LNCaP clone FGC (cell line): ENCODE measurements around the gene TPO.

Experiments
- DNase-seq: peaks from one replicate; pipeline ENCODE4 v3.0.0-alpha.2; 2011; ENCODE audit warnings: low read depth
- H3K4me3 ChIP-seq: 2 replicates; pipeline ENCODE4 v1.5.1; 2011; ENCODE audit warnings: mild to moderate bottlenecking, low read depth, low read length, control low read depth
- CTCF ChIP-seq: IDR thresholded peaks from 2 replicates; pipeline ENCODE4 v1.5.1; 2012; ENCODE audit warnings: mild to moderate bottlenecking; ENCODE audit not compliant: control insufficient read depth, insufficient read depth; ENCODE audit errors: extremely low read depth

The TPO gene

GRCh38 chr2:1455466-1455865 lies 42.2 kb downstream of the TPO start:
- no peak overlapping the region for H3K4me3 ChIP-seq
- no peak for TF ChIP-seq CTCF
- DNase-seq = no peak

DNA sequence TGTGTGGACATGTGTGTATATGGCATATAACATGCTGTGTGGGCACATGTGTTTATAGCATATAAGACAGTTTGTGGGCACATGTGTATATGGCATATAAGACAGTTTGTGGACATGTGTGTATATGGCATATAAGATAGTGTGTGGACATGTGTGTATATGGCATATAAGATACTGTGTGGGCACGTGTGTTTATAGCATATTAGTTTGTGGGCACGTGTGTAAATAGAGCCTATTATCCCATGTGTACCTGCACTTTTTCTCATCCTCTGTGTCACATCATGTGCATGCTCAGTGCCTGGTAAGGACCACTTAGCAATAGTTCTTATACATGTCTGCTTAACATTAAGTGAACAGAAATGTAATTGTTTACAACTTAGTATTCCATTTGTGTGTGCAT lies 45.2 kb downstream of the TPO start:
- no peak overlapping the region for H3K4me3 ChIP-seq
- no peak for TF ChIP-seq CTCF
- no peak for DNase-seq

DNA sequence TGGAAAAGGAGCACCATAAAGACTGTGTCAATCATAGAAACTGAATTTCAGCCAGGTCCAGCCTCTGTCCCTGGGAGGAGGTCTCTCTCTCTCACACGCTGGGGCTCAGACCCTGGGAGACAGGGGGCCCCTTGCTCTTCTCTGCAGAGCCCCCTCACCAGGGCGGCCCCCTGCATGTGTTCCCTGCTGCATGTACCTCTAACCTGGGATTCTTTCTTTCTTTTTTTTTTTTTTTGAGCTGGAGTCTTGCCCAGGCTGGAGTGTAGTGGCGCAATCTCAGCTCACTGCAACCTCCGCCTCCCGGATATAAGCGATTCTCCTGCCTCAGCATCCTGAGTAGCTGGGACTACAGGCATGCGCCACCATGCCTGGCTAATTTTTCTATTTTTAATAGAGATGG lies 46.5 kb downstream of the TPO start:
- no peak for TF ChIP-seq CTCF
- no peak for DNase-seq
- no peak overlapping the region for H3K4me3 ChIP-seq

- no peak for TF ChIP-seq CTCF
- H3K4me3 ChIP-seq = no peak overlapping the region
- no peak for DNase-seq
Measured at GRCh38 chr2:1460851-1461418, 47.7 kb downstream of the TPO start.

DNA sequence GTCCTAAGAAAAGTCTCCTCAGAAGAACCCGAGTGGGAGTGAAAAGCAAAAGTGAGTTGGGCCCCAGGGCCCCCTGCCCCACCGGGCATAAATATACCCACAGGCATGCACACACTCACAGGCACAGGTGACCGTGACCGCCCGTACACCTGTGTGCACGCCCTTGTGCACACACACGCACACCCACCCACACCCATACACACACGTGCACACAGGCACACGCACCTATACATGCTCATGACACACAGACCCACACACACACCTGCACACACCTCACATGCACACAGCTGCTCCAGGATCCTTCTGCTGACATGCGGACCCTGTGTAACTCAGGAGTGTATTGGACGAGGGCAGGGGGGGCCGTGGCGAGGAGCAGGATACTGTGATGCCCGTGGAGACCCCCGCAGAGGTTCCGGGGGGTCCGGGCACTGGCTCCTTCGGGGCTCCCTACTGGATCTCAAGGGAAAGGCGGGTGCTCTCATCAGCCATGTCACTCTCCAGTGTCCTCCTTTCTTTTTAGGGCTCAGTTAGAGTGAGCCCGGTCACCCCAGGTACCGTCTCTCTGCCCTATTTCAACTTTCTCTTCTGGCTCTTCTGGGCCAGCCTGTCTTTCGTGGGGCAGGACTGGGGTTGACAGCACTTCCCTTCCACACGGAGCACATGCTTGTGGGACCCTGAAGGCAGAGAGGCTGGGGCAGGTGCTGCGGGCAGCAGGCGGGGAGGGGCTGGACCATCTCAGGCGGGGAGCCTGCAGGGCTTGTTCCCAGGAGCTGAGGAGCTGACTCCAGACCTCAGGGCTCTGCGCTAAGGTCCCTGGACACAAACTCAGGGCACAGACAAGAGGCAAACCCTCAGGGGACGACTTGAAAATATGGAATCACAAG lies 48.5 kb downstream of the TPO start:
- no peak for TF ChIP-seq CTCF
- no peak for DNase-seq
- no peak overlapping the region for H3K4me3 ChIP-seq

- no peak for TF ChIP-seq CTCF
- H3K4me3 ChIP-seq = no peak overlapping the region
- DNase-seq = no peak
Measured at GRCh38 chr2:1462994-1463393, 49.7 kb downstream of the TPO start.

- H3K4me3 ChIP-seq = no peak overlapping the region
- TF ChIP-seq CTCF = no peak
- DNase-seq = no peak
Measured at GRCh38 chr2:1472350-1472749, 59.1 kb downstream of the TPO start.
